ENCODE measurements around the gene ABCA5.
"Not testable (repeated sequence)": the region's sequence is repeated elsewhere in the genome, so short reads cannot be mapped to it uniquely, and the experiment has no call there.

The ABCA5 gene

DNA sequence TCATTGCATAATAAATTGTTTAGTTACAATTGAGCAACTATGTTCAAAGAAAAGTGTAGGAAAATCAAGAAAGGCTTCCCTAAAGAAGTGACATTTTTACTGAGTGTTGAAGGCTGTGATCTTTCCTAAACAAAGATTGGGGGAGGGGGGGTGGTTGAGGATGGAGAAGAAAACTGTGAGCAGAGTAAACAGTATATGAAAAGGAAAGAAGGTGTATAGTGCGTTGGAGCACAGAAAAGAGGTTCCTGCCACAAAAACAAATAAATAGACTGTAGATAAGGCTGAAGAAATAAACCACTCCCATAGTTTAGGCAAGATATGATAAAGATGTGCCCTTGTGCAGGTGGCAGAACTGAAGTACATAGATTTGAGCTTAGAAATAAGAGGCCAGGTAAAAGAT is 106.8 kb downstream of the ABCA5 start:
- H3K27ac ChIP-seq = no peak overlapping the region
- no peak overlapping the region for H3K4me3 ChIP-seq
- DNase-seq (ENCODE audit: low spot score) = no peak
- no peak for TF ChIP-seq CTCF (IDR thresholded peaks at IDR 0.05)

DNA sequence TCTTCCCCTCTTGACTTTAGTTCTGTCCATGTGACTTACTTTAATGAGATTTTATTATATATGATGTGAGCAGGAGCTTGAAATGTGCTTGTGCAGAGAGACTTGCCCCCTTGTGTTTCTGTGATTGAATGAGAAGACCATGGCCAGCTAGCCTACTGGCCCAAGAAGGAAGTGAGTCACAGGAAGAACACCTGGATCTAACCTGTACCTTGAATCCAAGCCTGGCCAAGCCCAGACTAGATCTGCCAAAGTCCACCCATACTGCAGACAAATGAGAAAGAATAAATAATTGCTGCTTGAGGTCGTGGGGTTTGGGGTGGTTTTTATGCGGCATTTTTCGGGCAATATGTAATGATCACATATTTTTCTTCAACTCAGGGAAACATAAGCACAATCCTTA is 107.9 kb downstream of the ABCA5 start:
- no peak overlapping the region for H3K4me3 ChIP-seq
- TF ChIP-seq CTCF (IDR thresholded peaks at IDR 0.05) = no peak
- H3K27ac ChIP-seq = no peak overlapping the region
- DNase-seq (ENCODE audit: low spot score) = no peak

GRCh38 chr17:69213059-69213813 is 113.7 kb downstream of the ABCA5 start:
- Histone ChIP-seq H3K27ac (no peak overlapping the region), H3K4me3 (no peak overlapping the region)
- no peak for TF ChIP-seq CTCF (IDR thresholded peaks at IDR 0.05)
- DNase-seq (ENCODE audit: low spot score) = no peak

DNA sequence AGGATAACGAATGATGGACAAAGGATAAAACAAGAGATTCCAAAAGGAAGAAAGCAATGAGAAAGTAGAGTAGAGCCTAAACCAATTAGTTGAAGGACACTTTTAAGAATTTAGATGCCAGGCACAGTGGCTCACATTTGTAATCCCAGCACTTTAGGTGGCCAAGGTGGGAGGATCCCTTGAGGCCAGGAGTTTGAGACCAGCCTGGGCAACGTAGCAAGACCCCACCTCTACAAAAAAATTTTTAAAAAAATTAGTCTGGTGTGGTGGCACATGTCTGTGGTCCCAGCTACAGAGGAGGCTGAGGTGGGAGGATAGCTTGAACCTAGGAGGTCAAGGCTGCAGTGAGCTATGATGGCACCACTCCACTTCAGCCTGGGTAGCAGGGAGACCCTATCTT is 118.3 kb downstream of the ABCA5 start:
- no peak for DNase-seq (ENCODE audit: low spot score)
- H3K27ac ChIP-seq = no peak overlapping the region
- no peak overlapping the region for H3K4me3 ChIP-seq
- TF ChIP-seq CTCF (IDR thresholded peaks at IDR 0.05) = no peak

DNA sequence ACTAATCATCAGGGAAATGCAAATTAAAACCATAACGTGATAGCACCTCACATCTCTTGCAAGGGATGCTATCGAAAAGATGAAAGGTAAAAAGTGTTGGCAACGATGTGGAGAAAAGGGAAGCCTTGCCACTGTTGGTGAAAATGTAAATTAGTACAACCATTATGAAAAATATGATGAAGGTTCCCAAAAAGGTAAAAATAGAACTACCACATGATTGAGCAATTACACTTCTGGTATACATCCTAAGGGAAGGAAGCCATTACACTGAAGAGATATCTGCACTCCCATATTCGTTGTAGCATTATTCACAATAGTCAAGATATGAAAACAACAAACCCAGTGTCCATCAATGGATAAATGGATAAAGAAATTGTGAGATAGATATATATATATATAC is 119.8 kb downstream of the ABCA5 start:
- H3K27ac ChIP-seq = no peak overlapping the region
- no peak for TF ChIP-seq CTCF (IDR thresholded peaks at IDR 0.05)
- no peak overlapping the region for H3K4me3 ChIP-seq
- no peak for DNase-seq (ENCODE audit: low spot score)

DNA sequence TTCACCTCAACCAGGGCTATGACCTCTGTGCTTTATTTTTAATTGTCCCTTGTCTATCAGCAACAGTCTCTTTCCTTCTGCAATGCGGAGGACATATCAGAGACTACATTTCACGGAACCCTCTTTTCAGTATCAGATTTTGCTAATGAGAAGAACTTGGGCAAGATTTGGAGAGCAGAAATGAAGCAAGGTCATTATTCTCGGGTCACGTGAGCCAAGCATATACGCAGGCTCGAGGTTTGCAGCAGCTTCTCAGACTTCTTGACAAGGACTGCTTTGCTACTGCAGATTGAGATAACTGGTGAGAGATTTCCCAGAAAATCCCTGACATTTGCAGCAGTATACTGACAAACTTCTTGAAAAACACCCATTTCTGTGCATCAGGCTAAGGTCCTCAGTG is 128.7 kb downstream of the ABCA5 start:
- no peak overlapping the region for H3K4me3 ChIP-seq
- TF ChIP-seq CTCF (IDR thresholded peaks at IDR 0.05) = no peak
- no peak overlapping the region for H3K27ac ChIP-seq
- DNase-seq (ENCODE audit: low spot score) = no peak

DNA sequence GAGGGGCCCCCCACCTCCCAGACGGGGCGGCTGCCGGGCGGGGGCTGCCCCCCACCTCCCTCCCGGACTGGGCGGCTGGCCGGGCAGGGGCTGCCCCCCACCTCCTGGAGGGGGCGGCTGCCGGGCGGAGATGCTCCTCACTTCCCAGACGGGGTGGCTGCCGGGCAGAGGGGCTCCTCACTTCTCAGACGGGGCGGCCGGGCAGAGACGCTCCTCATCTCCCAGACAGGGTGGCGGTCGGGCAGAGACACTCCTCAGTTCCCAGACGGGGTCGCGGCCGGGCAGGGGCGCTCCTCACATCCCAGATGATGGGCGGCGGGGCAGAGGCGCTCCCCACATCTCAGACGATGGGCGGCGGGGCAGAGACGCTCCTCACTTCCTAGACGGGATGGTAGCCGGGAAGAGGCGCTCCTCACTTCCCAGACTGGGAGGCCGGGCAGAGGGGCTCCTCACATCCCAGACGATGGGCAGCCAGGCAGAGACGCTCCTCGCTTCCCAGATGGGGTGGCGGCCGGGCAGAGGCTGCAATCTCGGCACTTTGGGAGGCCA is 130.8 kb downstream of the ABCA5 start:
- not testable (repeated sequence) for H3K4me3 ChIP-seq; H3K27ac ChIP-seq; DNase-seq (ENCODE audit: low spot score)
